GM23248 (cell line): Measurements from ENCODE around the gene ZNF862. TPM values are rescaled to one million over a fixed set of nuclear protein-coding genes. Genes with fewer than 3 reads are reported as not detected.

Source experiments
- DNase-seq: peaks from one replicate; pipeline ENCODE4 v3.0.0-alpha.2; 2015
- H2AFZ ChIP-seq: fragments of 200-600 bp; sonication (generic); 2 replicates; pipeline ENCODE4 v1.6.1; 2016; ENCODE audit warnings: antibody characterized with exemption
- H3F3A ChIP-seq: fragments of 200-600 bp; sonication (generic); 2 replicates; pipeline ENCODE4 v1.6.1; 2016; ENCODE audit warnings: mild to moderate bottlenecking, antibody characterized with exemption, mixed run types; ENCODE audit not compliant: insufficient read depth
- H3K27ac ChIP-seq: fragments of 200-600 bp; sonication (generic); 2 replicates; pipeline ENCODE4 v1.5.1; 2016; ENCODE audit warnings: mild to moderate bottlenecking
- H3K27me3 ChIP-seq: fragments of 200-600 bp; sonication (generic); replicated peaks from 2 replicates; pipeline ENCODE4 v1.6.1; 2016; ENCODE audit warnings: mild to moderate bottlenecking; ENCODE audit not compliant: insufficient read depth
- H3K36me3 ChIP-seq: fragments of 200-600 bp; sonication (generic); 2 replicates; pipeline ENCODE4 v1.6.1; 2016; ENCODE audit warnings: low read depth, mild to moderate bottlenecking
- H3K4me1 ChIP-seq: fragments of 200-600 bp; sonication (generic); 2 replicates; pipeline ENCODE4 v1.6.1; 2016; ENCODE audit warnings: mild to moderate bottlenecking; ENCODE audit not compliant: insufficient read depth
- H3K4me2 ChIP-seq: fragments of 200-600 bp; sonication (generic); one replicate; pipeline ENCODE4 v1.6.1; 2016; ENCODE audit warnings: mild to moderate bottlenecking; ENCODE audit not compliant: unreplicated experiment
- H3K4me3 ChIP-seq: fragments of 200-600 bp; sonication (generic); 2 replicates; pipeline ENCODE4 v1.5.1; 2016; ENCODE audit warnings: mild to moderate bottlenecking
- H3K79me2 ChIP-seq: fragments of 200-600 bp; sonication (generic); 2 replicates; pipeline ENCODE4 v1.6.1; 2016; ENCODE audit warnings: mild to moderate bottlenecking; ENCODE audit not compliant: insufficient read depth
- H3K9ac ChIP-seq: fragments of 200-600 bp; sonication (generic); 2 replicates; pipeline ENCODE4 v1.6.1; 2016; ENCODE audit warnings: mild to moderate bottlenecking
- H3K9me2 ChIP-seq: fragments of 200-600 bp; sonication (generic); 2 replicates; pipeline ENCODE4 v1.6.1; 2016; ENCODE audit warnings: mixed run types, mild to moderate bottlenecking, moderate library complexity; ENCODE audit not compliant: insufficient read depth
- H3K9me3 ChIP-seq: fragments of 200-600 bp; sonication (generic); one replicate; pipeline ENCODE4 v1.6.1; 2017; ENCODE audit warnings: low read depth
- H4K20me1 ChIP-seq: fragments of 200-600 bp; sonication (generic); 2 replicates; pipeline ENCODE4 v1.6.0; 2016; ENCODE audit not compliant: insufficient read depth
- EZH2 ChIP-seq: fragments of 200-600 bp; sonication (generic); IDR thresholded peaks from 2 replicates; pipeline ENCODE4 v1.6.1; 2018; ENCODE audit warnings: antibody characterized with exemption, mild to moderate bottlenecking; ENCODE audit not compliant: insufficient read depth, poor library complexity, severe bottlenecking
- EZH2phosphoT487 ChIP-seq: fragments of 200-600 bp; sonication (generic); IDR thresholded peaks from 2 replicates; pipeline ENCODE4 v1.6.1; 2018; ENCODE audit warnings: antibody characterized with exemption, moderate library complexity, mild to moderate bottlenecking, low read depth; ENCODE audit not compliant: insufficient read depth
- WGBS, 2 experiments: methylation state at CpG; one replicate each; pipeline ENCODE4 v1.1.6; 2015 to 2017; ENCODE audit warnings: low lambda C conversion rate in 2 of 2, low coverage in 1 of 2; ENCODE audit errors: missing lambda C conversion rate in 2 of 2; 5-methylcytosine and 5-hydroxymethylcytosine counted together
- in situ Hi-C: fragments of 300-500 bp; cut with MboI; formaldehyde crosslinking; loops from 2 replicates; pipeline ENCODE4 v1.15.0; 2020
- polyA plus RNA-seq: library from polyadenylated mRNA; unstranded; fragments of >200 nt; fragmentation: Nextera tagmentation; extraction: Ambion mirVana; gene quantifications from 2 replicates; pipeline ENCODE4 v1.2.1, GENCODE V29; 2016
- total RNA-seq: library from RNA; depleted of rRNA; stranded (reverse); fragments of >200 nt; shearing (Covaris generic); gene quantifications from 2 replicates; pipeline ENCODE4 v1.2.3, GENCODE V29; 2014

Gene ZNF862
- total and polyA plus RNA-seq, 2 experiments from 2014 or later: 3.5 to 9.7 TPM

GRCh38 chr7:149878523-149878921 is 40.3 kb downstream of the ZNF862 start:
- Histone ChIP-seq H3K9me2 (no peaks in the 10 kb centered on the region), H2AFZ (no peak overlapping the region), H3K9ac (no peak overlapping the region), H3K9me3 (no peaks in the 10 kb centered on the region), H3K27me3 (no peaks in the 10 kb centered on the region), H3K79me2 (no peaks in the 10 kb centered on the region), H3K4me1 (no peaks in the 10 kb centered on the region), H4K20me1 (no peaks in the 10 kb centered on the region), H3K36me3 (no peaks in the 10 kb centered on the region), H3K27ac (no peak overlapping the region), H3F3A (no peaks in the 10 kb centered on the region), H3K4me2 (no peak overlapping the region), H3K4me3 (no peak overlapping the region)
- in situ Hi-C loops: no loop called here
- DNase-seq: no peak
- WGBS, 2 experiments: 61 to 69% methylated on average over 9 to 13 of the region's 13 CpGs
- TF ChIP-seq EZH2 (no peak), EZH2phosphoT487 (no peak)

- no peak overlapping the region for H2AFZ ChIP-seq
- no peaks in the 10 kb centered on the region for H3K9me3 ChIP-seq
- no peaks in the 10 kb centered on the region for H3K9me2 ChIP-seq
- no peaks in the 10 kb centered on the region for H4K20me1 ChIP-seq
- WGBS, 2 experiments: 74 to 76% methylated on average over 13 to 14 of the region's 14 CpGs
- H3K4me1 ChIP-seq: no peaks in the 10 kb centered on the region
- H3K36me3 ChIP-seq: no peaks in the 10 kb centered on the region
- TF ChIP-seq EZH2 (no peak), EZH2phosphoT487 (no peak)
- no peaks in the 10 kb centered on the region for H3F3A ChIP-seq
- no peak overlapping the region for H3K27ac ChIP-seq
- H3K27me3 ChIP-seq: no peaks in the 10 kb centered on the region
- H3K4me3 ChIP-seq: no peak overlapping the region
- no peaks in the 10 kb centered on the region for H3K79me2 ChIP-seq
- H3K4me2 ChIP-seq: no peak overlapping the region
- no peak for DNase-seq
- in situ Hi-C loops: no loop called here
- no peak overlapping the region for H3K9ac ChIP-seq
Measured at GRCh38 chr7:149879271-149879743, 41.1 kb downstream of the ZNF862 start.

DNA sequence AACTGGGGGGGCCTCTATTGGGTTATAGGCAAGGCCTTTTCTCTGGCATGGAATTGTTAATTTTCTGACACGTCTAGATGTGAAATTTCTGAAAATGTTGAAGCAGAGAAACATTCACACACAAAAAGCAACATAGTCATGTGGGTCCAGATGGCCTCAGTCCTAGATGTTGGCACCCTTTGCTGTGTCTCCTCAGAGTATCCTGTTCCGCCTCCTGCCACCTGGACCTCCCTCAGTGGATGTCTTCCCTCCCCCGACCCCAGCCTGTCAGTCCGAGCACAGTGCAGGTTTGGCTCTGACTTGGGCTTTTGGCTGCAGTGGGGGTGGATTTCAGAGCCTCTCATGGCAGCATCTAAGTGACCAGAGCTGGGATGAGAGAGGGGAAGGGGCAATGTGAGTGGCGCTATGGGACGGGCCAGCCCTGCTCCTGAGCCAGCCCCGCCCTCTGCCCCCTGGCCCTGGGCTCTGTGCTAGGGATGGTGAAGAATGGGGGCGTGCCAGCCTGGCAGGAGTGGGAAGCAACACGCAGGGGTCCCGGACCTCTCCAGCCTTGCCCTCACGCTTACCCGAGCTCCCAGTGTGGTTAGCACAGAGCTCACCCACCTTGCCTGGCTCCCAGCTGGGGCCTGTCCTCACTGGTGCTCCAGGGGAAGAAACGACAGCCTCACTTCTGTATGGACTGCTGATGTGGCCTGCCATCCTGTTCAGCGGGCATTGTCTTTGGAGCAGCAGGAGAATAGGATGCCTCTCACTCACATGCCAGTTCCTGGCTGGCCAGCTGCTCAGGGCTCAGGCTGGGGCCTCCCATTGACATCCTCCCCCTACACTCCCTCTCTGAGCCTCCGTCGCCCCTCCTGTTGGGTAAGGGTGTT is 41.8 kb downstream of the ZNF862 start:
- no peaks in the 10 kb centered on the region for H3K9me2 ChIP-seq
- no peak overlapping the region for H3K4me2 ChIP-seq
- no peak overlapping the region for H3K4me3 ChIP-seq
- no peaks in the 10 kb centered on the region for H3K4me1 ChIP-seq
- no peak for TF ChIP-seq EZH2
- no peak for TF ChIP-seq EZH2phosphoT487
- no peaks in the 10 kb centered on the region for H3K36me3 ChIP-seq
- WGBS, 2 experiments: 74 to 78% methylated on average over 16 of the region's 16 CpGs
- no peaks in the 10 kb centered on the region for H3K27me3 ChIP-seq
- in situ Hi-C loops: no loop called here
- H3K27ac ChIP-seq: no peak overlapping the region
- H3K9ac ChIP-seq: no peak overlapping the region
- H2AFZ ChIP-seq: no peak overlapping the region
- H4K20me1 ChIP-seq: no peaks in the 10 kb centered on the region
- no peaks in the 10 kb centered on the region for H3K9me3 ChIP-seq
- H3K79me2 ChIP-seq: no peaks in the 10 kb centered on the region
- no peak for DNase-seq
- no peaks in the 10 kb centered on the region for H3F3A ChIP-seq

DNA sequence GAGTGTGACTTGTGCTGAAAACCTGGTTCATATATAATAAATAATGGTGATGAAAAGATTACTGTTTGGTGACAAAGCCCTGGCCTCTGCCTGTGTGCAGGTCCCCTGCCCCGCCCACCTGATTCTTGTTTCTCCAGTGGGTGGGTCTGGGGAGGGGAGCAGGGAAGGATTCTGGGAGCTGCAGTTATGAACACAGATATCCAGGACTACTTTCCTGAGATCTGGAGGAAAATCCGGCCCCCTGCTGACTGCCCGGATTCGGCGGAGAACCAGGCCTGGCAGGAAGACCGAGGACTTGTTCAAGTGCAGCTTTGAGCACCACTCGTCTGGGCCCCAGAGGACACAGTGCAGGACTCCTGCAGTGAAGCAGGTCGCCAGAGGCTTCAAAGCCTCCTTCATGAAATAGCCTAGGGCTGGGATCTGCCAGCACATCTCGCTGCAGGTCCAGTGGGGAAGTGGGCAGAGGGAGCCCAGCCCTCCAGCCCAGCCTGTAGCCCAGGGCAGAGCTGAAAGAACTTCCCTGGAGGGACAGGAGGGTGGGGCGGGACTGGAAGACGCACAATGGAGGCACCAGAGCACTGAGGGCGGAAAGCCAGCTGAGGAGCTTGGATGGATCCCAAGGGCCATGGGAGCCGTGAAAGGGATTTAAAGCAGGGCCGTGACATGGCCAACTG is 42.6 kb downstream of the ZNF862 start:
- no peaks in the 10 kb centered on the region for H3K9me2 ChIP-seq
- H2AFZ ChIP-seq: no peak overlapping the region
- no peak overlapping the region for H3K9ac ChIP-seq
- no peaks in the 10 kb centered on the region for H3K27me3 ChIP-seq
- H4K20me1 ChIP-seq: no peaks in the 10 kb centered on the region
- H3K9me3 ChIP-seq: no peaks in the 10 kb centered on the region
- no peaks in the 10 kb centered on the region for H3K36me3 ChIP-seq
- H3K79me2 ChIP-seq: no peaks in the 10 kb centered on the region
- 52 to 58% methylated on average over 8 to 14 of the region's 14 CpGs for WGBS, 2 experiments
- no peak overlapping the region for H3K4me3 ChIP-seq
- no peaks in the 10 kb centered on the region for H3F3A ChIP-seq
- no peak for TF ChIP-seq EZH2phosphoT487
- TF ChIP-seq EZH2: no peak
- no peak overlapping the region for H3K27ac ChIP-seq
- no peak overlapping the region for H3K4me2 ChIP-seq
- DNase-seq: no peak
- in situ Hi-C loops: no loop called here
- no peaks in the 10 kb centered on the region for H3K4me1 ChIP-seq
